Choroid plexus epithelial cell (primary cell): ENCODE results near the gene SAMD8.
"Not testable (repeated sequence)": the region's sequence is repeated elsewhere in the genome, so short reads cannot be mapped to it uniquely, and the experiment has no call there.

Experiments
- DNase-seq: peaks from one replicate; pipeline ENCODE4 v3.0.0-alpha.2; 2010; ENCODE audit warnings: low read depth
- H3K4me3 ChIP-seq: 2 replicates; pipeline ENCODE4 v1.5.1; 2011; ENCODE audit warnings: low read depth, mild to moderate bottlenecking, control low read depth, low read length, moderate library complexity
- TF ChIP-seq, protein P1 (sequence below): conservative IDR thresholded peaks from 2 replicates; pipeline ENCODE4 v1.5.1; 2011; ENCODE audit warnings: low read depth, mild to moderate bottlenecking, control low read depth, inconsistent platforms, low read length, moderate library complexity

SAMD8 gene

DNA sequence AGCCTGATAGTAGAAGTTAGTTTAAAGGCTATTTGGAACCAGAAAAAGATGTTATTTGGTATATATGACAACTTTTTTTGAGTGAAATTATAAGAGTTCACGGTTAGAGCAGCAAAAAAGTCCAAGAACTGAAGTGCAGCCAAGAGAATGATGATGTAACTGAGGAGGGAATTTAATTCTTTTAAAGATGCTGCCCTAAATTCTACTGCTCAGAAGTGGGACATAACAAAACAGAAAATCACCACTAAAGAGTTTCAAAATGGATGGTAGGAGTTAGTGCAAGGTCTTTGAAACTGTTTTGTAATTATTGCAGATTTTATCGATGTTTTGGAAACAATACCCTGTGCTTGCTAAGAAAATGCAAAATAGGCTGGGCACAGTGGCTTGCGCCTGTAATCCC, 6.5 kb downstream of the SAMD8 start:
- DNase-seq: peak; percentile 53
- no peak overlapping the region for H3K4me3 ChIP-seq
- TF ChIP-seq, protein P1, sequence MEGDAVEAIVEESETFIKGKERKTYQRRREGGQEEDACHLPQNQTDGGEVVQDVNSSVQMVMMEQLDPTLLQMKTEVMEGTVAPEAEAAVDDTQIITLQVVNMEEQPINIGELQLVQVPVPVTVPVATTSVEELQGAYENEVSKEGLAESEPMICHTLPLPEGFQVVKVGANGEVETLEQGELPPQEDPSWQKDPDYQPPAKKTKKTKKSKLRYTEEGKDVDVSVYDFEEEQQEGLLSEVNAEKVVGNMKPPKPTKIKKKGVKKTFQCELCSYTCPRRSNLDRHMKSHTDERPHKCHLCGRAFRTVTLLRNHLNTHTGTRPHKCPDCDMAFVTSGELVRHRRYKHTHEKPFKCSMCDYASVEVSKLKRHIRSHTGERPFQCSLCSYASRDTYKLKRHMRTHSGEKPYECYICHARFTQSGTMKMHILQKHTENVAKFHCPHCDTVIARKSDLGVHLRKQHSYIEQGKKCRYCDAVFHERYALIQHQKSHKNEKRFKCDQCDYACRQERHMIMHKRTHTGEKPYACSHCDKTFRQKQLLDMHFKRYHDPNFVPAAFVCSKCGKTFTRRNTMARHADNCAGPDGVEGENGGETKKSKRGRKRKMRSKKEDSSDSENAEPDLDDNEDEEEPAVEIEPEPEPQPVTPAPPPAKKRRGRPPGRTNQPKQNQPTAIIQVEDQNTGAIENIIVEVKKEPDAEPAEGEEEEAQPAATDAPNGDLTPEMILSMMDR: no peak

DNA sequence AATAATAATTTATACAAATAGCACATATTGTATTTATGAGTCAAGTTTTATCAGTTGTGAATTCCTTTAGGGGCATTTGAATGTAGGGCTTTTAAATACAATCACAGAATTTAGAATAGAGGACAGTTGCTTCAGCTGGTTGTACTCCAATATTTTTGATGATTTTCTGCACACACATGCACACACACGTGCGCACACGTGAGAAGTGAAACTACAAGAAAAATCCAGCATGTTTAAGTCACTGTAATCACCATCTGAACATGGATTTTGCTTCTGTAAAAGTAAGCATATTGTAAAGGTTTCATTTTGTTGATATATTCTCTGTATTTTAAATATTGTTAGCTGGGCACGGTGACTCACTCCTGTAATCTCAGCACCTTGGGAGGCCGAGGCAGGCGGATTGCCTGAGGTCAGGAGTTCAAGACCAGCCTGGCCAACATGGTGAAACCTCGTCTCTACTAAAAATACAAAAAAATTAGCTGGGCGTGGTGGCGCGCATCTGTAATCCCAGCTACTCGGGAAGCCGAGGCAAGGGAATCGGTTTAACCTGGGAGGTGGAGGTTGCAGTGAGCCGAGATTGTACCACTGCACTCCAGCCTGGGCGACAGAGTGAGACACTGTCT, 8.1 kb downstream of the SAMD8 start:
- H3K4me3 ChIP-seq, DNase-seq: not testable (repeated sequence)

DNA sequence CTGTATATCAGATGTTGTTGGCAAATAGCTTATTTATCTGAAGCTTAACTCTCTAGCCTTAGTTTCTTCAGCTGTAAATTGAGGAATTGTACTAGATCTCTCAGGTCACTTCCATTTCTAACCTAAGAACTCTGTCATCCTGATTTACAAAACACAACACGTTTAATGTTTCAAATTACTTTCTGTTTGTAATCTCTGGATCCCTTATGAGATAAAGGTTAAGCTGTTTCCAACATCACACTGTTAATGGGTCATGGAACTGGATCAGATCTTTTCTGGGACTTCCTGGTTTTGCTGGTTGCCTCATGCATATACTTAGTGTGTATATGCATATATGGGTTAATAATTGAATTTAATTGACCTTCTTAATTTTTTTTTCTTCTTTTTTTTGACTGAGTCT, 9.9 kb downstream of the SAMD8 start:
- TF ChIP-seq, protein P1: no peak
- no peak overlapping the region for H3K4me3 ChIP-seq

DNA sequence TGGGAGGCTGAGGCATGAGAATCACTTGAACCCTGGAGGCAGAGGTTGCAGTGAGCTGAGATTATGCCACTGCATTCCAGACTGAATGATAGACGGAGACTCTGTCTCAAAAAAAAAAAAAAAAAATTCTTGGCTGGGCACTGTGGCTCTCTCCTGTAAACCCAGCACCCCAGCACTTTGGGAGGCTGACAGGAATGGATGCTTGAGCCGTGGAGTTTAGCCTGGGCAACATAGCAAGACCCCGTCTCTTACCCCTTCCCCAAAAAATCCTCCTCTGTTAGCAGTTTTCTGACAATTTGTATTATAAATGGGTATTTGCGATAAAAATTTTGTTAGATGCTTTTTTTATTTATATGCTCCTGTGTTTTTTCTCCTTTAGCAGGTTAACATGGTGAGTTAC, 11.0 kb downstream of the SAMD8 start:
- no peak for DNase-seq
- no peak overlapping the region for H3K4me3 ChIP-seq
- TF ChIP-seq, protein P1: no peak

More for the DNA sequence above, 9.9 kb downstream of the SAMD8 start:
- DNase-seq: peak; percentile 12

DNA sequence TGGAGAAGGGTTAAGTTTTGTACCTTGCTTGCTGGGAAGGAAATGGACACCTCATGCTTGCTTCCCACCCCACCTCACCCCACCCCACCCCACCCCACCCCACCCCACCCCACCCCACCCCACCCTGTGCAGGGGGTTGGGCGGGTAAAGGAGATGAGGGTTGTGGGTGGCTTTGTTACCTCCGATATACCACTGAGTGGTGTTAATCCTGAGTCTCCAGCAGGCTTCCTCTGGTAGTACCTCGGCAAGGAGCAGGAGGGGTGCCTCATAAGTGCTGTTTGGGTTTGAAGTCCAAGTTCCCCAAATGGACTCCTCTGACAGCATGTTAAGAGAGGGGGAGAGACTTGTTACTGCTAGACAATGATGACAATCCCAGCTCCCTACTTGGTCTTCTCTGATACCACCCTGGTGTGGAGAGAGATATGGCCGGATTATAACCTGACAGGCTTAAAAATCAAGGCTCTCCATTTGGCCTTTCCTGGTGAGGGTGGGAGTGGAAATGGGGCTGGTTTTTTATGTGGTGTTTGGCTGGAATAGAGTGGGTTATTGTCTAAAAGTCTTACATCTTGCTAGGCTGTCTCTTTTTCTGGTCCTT, 11.7 kb downstream of the SAMD8 start:
- no peak overlapping the region for H3K4me3 ChIP-seq
- TF ChIP-seq, protein P1: no peak
- DNase-seq: no peak

DNA sequence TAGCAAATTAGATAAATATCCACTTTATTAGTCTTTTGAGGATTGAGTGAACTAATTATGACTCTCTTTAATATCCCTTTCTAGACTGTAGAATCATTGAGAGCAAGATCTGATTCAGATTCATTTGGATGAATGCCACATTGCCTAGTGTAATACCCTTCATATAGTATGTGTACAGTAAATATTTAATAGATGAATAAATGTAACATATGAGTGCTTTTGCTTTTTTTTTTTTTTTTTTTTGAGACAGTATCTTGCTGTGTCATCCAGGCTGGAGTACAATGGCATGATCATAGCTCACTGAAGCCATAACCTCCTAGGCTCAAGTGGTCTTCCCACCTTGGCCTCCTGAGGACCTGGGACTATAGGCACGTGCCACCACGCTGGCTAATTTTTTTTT, 14.8 kb downstream of the SAMD8 start:
- TF ChIP-seq, protein P1: no peak
- H3K4me3 ChIP-seq: no peak overlapping the region
- no peak for DNase-seq

DNA sequence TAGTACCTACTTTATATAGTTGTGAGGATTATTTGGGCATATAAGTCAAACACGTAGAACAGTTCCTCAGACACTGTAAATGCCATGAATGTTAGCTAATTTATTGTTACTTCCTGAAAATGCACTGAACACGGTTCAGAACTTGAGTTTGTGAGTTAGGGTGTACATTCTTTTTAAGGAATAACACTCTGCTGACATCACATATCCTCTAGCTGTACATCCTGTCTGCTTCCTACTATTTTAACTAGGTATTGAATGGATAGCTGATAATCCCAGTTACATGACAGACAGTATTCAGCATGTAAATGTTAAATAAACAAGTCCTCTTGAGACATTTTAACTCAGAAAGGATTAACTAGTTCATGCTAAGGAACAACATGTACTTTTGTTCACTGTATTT, 16.0 kb downstream of the SAMD8 start:
- TF ChIP-seq, protein P1: no peak
- peak; percentile 55 for DNase-seq
- no peak overlapping the region for H3K4me3 ChIP-seq

DNA sequence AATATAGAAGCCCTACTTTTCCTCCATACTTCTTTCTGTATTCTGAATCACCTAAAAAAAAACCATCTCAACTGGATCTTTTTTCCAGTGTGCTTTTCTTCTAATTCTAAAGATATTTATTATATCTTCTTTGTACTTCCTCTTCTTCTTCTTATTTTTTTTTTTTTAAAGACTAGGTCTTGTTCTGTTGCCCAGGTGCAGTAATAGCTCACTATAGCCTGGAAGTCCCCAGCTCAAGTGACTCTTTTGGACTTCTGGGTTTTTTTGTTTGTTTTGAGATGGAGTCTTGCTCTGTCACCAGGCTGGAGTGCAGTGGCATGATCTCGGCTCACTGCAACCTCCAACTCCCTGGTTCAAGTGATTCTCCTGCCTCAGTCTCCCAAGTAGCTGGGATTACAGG, 17.5 kb downstream of the SAMD8 start:
- H3K4me3 ChIP-seq, DNase-seq: not testable (repeated sequence)
